PC-3 (cell line): ENCODE measurements around the gene GPC3. TPM values are rescaled to one million over a fixed set of nuclear protein-coding genes. Genes with fewer than 3 reads are reported as not detected.

Experiments used
- ATAC-seq: fragments of 200-7000 bp; cut with Tn5 transposase; 2 replicates; pipeline ENCODE4 v1.9.1; 2020; ENCODE audit warnings: mild to moderate bottlenecking, moderate library complexity
- BruUV-seq: library from RNA; stranded (reverse); fragments of 400-500 nt; replicated peaks from 2 replicates; lab custom pipeline; 2021; lab: Mats Ljungman, UMichigan
- CTCF ChIA-PET: fragments of 300-600 bp; sonication (Branson Sonifier 250); formaldehyde crosslinking; loops from one replicate; lab custom pipeline; 2022; ENCODE audit warnings: antibody characterized with exemption; lab: Charles Lee
- POLR2A ChIA-PET: fragments of 300-600 bp; sonication (Branson Sonifier 250); formaldehyde crosslinking; loops from one replicate; lab custom pipeline; 2022; ENCODE audit warnings: antibody characterized with exemption; ENCODE audit not compliant: unreplicated experiment; lab: Charles Lee
- DNase-seq: peaks from one replicate; pipeline ENCODE4 v3.0.0-alpha.2; 2015
- H2AFZ ChIP-seq: fragments of 300-600 bp; sonication (generic); 2 replicates; pipeline ENCODE4 v1.6.0; 2016; ENCODE audit warnings: antibody characterized with exemption, low read length
- H3F3A ChIP-seq: fragments of 300-600 bp; sonication (generic); one replicate; pipeline ENCODE4 v1.6.0; 2017; ENCODE audit warnings: antibody characterized with exemption, low read length, control low read depth, mild to moderate bottlenecking; ENCODE audit not compliant: unreplicated experiment
- H3K27ac ChIP-seq: fragments of 300-600 bp; sonication (generic); 2 replicates; pipeline ENCODE4 v1.5.1; 2016; ENCODE audit warnings: mild to moderate bottlenecking, low read length
- H3K27me3 ChIP-seq: fragments of 300-600 bp; sonication (generic); 2 replicates; pipeline ENCODE4 v1.6.1; 2016; ENCODE audit warnings: low read length, mixed read lengths
- H3K36me3 ChIP-seq: fragments of 300-600 bp; sonication (generic); 2 replicates; pipeline ENCODE4 v1.6.1; 2016; ENCODE audit warnings: low read depth, mixed run types, low read length, mixed read lengths
- H3K4me1 ChIP-seq: fragments of 300-600 bp; sonication (generic); 2 replicates; pipeline ENCODE4 v1.5.1; 2016; ENCODE audit warnings: low read length; ENCODE audit not compliant: insufficient read depth
- H3K4me2 ChIP-seq: fragments of 300-600 bp; sonication (generic); 2 replicates; pipeline ENCODE4 v1.6.0; 2016; ENCODE audit warnings: low read length
- H3K4me3 ChIP-seq: fragments of 300-600 bp; sonication (generic); 2 replicates; pipeline ENCODE4 v1.5.1; 2016; ENCODE audit warnings: mild to moderate bottlenecking, low read length, mixed read lengths
- H3K79me2 ChIP-seq: fragments of 300-600 bp; sonication (generic); 2 replicates; pipeline ENCODE4 v1.6.1; 2017; ENCODE audit warnings: low read length, mixed read lengths
- H3K9ac ChIP-seq: fragments of 300-600 bp; sonication (generic); 2 replicates; pipeline ENCODE4 v1.6.0; 2016; ENCODE audit warnings: mild to moderate bottlenecking, low read length
- H3K9me2 ChIP-seq: fragments of 300-600 bp; sonication (generic); replicated peaks from 2 replicates; pipeline ENCODE4 v1.6.1; 2016; ENCODE audit warnings: mixed run types, low read length, mixed read lengths
- H3K9me3 ChIP-seq: fragments of 300-600 bp; sonication (generic); 2 replicates; pipeline ENCODE4 v1.6.1; 2016; ENCODE audit warnings: low read length, mixed read lengths
- H4K20me1 ChIP-seq: fragments of 300-600 bp; sonication (generic); 2 replicates; pipeline ENCODE4 v1.6.1; 2016; ENCODE audit warnings: low read length, mixed read lengths
- EZH2 ChIP-seq: fragments of 300-600 bp; sonication (generic); IDR thresholded peaks from one replicate; pipeline ENCODE4 v1.6.1; 2017; ENCODE audit warnings: antibody characterized with exemption, mild to moderate bottlenecking, low read length; ENCODE audit not compliant: unreplicated experiment
- EZH2phosphoT487 ChIP-seq: fragments of 300-600 bp; sonication (generic); IDR thresholded peaks from 2 replicates; pipeline ENCODE4 v1.6.1; 2018; ENCODE audit warnings: mild to moderate bottlenecking, antibody characterized with exemption, low read length, borderline replicate concordance
- intact Hi-C: fragments of 100-400 bp; cut with micrococcal nuclease; formaldehyde crosslinking; loops from 2 replicates; pipeline ENCODE4 v1.9.0; 2023
- total RNA-seq: library from RNA; depleted of rRNA; stranded (reverse); fragments of >200 nt; gene quantifications from 2 replicates; pipeline ENCODE4 v1.2.3, GENCODE V29; 2014
- TF ChIP-seq, protein P1 (sequence below): fragments of 300-600 bp; sonication (generic); conservative IDR thresholded peaks from 2 replicates; pipeline ENCODE4 v1.5.1; 2017; ENCODE audit warnings: antibody characterized with exemption, low read depth, mild to moderate bottlenecking, low read length

The GPC3 gene
- total RNA-seq, 1 experiment from 2014 or later, result not detected

GRCh38 chrX:133852837-133853356 is 132.5 kb downstream of the GPC3 start:
- DNase-seq, result no peak
- H3K4me1 ChIP-seq, result no peaks in the 10 kb centered on the region
- H3F3A ChIP-seq, result no peaks in the 10 kb centered on the region
- H3K4me2 ChIP-seq, result no peak overlapping the region
- no TSS peak for BruUV-seq
- CTCF ChIA-PET, result no interaction called here
- no peak for ATAC-seq
- no peak overlapping the region for H3K9ac ChIP-seq
- no peaks in the 10 kb centered on the region for H3K9me2 ChIP-seq
- intact Hi-C loops, result no loop called here
- peaks cover 16% of the 10 kb centered on the region for H3K27me3 ChIP-seq
- H4K20me1 ChIP-seq, result no peaks in the 10 kb centered on the region
- H3K79me2 ChIP-seq, result no peaks in the 10 kb centered on the region
- no peaks in the 10 kb centered on the region for H3K36me3 ChIP-seq
- no peak overlapping the region for H2AFZ ChIP-seq
- no peak overlapping the region for H3K4me3 ChIP-seq
- H3K9me3 ChIP-seq, result no peaks in the 10 kb centered on the region
- POLR2A ChIA-PET, result no interaction called here
- no peak overlapping the region for H3K27ac ChIP-seq
- TF ChIP-seq EZH2 (no peak), EZH2phosphoT487 (no peak)
- TF ChIP-seq, protein P1, sequence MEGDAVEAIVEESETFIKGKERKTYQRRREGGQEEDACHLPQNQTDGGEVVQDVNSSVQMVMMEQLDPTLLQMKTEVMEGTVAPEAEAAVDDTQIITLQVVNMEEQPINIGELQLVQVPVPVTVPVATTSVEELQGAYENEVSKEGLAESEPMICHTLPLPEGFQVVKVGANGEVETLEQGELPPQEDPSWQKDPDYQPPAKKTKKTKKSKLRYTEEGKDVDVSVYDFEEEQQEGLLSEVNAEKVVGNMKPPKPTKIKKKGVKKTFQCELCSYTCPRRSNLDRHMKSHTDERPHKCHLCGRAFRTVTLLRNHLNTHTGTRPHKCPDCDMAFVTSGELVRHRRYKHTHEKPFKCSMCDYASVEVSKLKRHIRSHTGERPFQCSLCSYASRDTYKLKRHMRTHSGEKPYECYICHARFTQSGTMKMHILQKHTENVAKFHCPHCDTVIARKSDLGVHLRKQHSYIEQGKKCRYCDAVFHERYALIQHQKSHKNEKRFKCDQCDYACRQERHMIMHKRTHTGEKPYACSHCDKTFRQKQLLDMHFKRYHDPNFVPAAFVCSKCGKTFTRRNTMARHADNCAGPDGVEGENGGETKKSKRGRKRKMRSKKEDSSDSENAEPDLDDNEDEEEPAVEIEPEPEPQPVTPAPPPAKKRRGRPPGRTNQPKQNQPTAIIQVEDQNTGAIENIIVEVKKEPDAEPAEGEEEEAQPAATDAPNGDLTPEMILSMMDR, result no peak

DNA sequence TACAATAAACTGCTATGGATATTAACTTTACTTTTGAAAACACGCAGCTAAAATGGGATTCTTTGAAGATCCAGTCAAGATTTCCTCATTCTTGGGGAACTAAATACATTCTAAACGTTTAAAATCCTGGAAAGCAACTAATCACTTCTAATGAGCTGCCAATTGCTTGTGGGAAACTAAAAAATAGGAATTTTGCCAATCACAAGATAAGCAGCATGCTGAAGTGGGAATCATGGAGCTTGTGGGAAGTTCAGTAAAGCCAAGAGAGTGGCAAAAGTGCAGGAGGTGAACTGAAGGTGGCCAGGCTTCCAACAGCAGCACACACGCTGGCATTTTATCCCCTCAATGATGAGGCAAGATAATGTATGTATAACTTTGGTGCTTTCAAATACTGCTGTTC is 133.0 kb downstream of the GPC3 start:
- Histone ChIP-seq H3K4me1 (no peaks in the 10 kb centered on the region), H4K20me1 (no peaks in the 10 kb centered on the region), H3K36me3 (no peaks in the 10 kb centered on the region), H3K4me3 (no peak overlapping the region), H2AFZ (no peak overlapping the region), H3K9me2 (no peaks in the 10 kb centered on the region), H3K27ac (no peak overlapping the region), H3K9me3 (no peaks in the 10 kb centered on the region), H3F3A (no peaks in the 10 kb centered on the region), H3K79me2 (no peaks in the 10 kb centered on the region), H3K27me3 (peaks cover 11% of the 10 kb centered on the region), H3K9ac (no peak overlapping the region), H3K4me2 (no peak overlapping the region)
- DNase-seq (no peak), ATAC-seq (no peak)
- BruUV-seq, result no TSS peak
- ChIA-PET POLR2A (no interaction called here), CTCF (no interaction called here)
- intact Hi-C loops, result no loop called here
- TF ChIP-seq, protein P1, result no peak
- TF ChIP-seq EZH2phosphoT487 (no peak), EZH2 (no peak)

DNA sequence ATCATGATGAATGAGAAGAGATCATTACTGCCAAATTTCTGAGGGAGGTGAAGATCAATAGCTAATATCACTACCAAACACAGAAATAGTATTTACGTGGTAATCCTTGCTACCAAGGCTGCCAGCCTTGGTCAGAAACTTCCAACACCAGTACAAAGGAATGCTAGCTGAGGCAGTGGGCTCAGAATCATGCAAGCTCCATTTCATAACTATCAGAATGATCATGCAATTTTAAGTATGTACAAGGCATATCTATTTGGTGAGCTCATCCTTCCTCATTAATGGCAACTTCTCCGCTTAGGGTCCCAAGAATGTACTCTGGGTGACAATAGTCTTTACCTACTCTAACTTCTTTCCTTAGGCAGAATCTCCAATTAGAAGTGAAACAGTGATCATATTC is 135.0 kb downstream of the GPC3 start:
- no peak for DNase-seq
- ATAC-seq, result no peak
- Histone ChIP-seq H3K36me3 (no peaks in the 10 kb centered on the region), H3K9me3 (no peaks in the 10 kb centered on the region), H3F3A (no peaks in the 10 kb centered on the region), H3K9me2 (no peaks in the 10 kb centered on the region), H2AFZ (no peak overlapping the region), H4K20me1 (no peaks in the 10 kb centered on the region), H3K27ac (no peak overlapping the region), H3K9ac (no peak overlapping the region), H3K79me2 (no peaks in the 10 kb centered on the region), H3K27me3 (peaks cover 14% of the 10 kb centered on the region), H3K4me2 (no peak overlapping the region), H3K4me1 (no peaks in the 10 kb centered on the region), H3K4me3 (no peak overlapping the region)
- POLR2A ChIA-PET, result no interaction called here
- TF ChIP-seq, protein P1, result no peak
- no peak for TF ChIP-seq EZH2phosphoT487
- no peak for TF ChIP-seq EZH2
- intact Hi-C loops, result no loop called here
- CTCF ChIA-PET, result interaction anchor here (0.6 kb wide), 2 partner anchors 20 to 22 kb away, joined by 3 read pairs; no protein-coding TSS in a partner anchor
- BruUV-seq, result no TSS peak
